Measurements from ENCODE around the gene PHF2. TPM values are rescaled to one million over a fixed set of nuclear protein-coding genes. Genes with fewer than 3 reads are reported as not detected.

The PHF2 gene
- total RNA-seq, 2 experiments from 2014 or later: 20.6 to 23.7 TPM

- POLR2A ChIA-PET: no interaction called here
- TF ChIP-seq EZH2phosphoT487 (IDR thresholded peaks at IDR 0.05; ENCODE audit: borderline replicate concordance, low read depth, low read length) (no peak), CTCF (conservative IDR thresholded peaks at IDR 0.05; ENCODE audit: low read length) (no peak)
- no TSS peak for BruUV-seq (replicated peaks)
- Histone ChIP-seq H3K79me2 (ENCODE audit: insufficient read depth, low read depth, low read length) (no peaks in the 10 kb centered on the region), H3K9me3 (ENCODE audit: low read length) (no peaks in the 10 kb centered on the region), H3K36me3 (ENCODE audit: insufficient read depth, low read length) (peaks cover 10% of the 10 kb centered on the region), H2AFZ (ENCODE audit: low read length) (no peak overlapping the region), H3K4me1 (ENCODE audit: insufficient read depth, low read length, poor library complexity, severe bottlenecking) (no peaks in the 10 kb centered on the region), H3K9me2 (ENCODE audit: insufficient read depth, low read length) (no peaks in the 10 kb centered on the region), H4K20me1 (ENCODE audit: insufficient read depth, low read length) (no peaks in the 10 kb centered on the region), H3K4me3 (ENCODE audit: low read depth, low read length, poor library complexity, severe bottlenecking) (no peak overlapping the region), H3K4me2 (ENCODE audit: low read length) (no peak overlapping the region), H3K27ac (ENCODE audit: low read depth, low read length, poor library complexity, severe bottlenecking) (no peak overlapping the region)
- CTCF ChIA-PET (ENCODE audit: unreplicated experiment): no interaction called here
- DNase-seq (ENCODE audit: low spot score): no peak
- intact Hi-C loops (cut with micrococcal nuclease; ENCODE audit: unreplicated experiment): no loop called here
Measured at GRCh38 chr9:93645149-93645889, 68.9 kb downstream of the PHF2 start.

DNA sequence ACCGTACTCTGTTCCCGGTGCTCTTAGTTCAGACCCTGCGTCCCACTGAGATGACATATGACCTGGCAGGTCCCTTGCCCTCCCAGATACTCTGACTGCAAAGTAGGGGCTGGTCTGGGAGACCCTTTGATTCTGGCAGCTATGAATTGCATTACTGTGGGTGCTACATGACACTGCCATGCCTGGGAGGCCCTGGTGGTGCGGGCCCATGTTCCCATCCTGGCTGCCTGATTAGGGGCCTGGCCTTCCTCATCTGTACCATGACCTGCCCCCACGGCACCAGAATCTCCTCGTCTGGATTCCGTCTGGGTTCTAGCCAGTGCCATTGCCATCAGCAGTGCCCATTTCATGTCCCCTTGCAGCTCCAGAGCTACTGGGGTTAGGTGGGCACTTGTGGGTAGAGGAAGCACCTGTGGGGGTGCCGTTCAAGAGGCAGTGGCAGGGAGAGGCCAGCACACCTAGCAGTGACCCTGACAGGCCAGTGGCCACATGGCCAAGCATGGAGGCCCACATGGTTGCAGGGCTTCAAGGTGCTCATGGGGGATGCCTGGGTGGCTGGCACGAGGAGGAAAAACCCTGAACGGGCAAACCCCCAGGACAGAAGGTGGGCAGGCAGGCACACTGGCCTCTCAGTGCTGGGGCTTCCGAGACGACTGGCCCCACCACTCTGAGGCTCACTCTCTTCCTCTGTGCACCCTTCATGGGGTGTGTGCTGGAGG lies 69.7 kb downstream of the PHF2 start:
- no peak for TF ChIP-seq CTCF (conservative IDR thresholded peaks at IDR 0.05; ENCODE audit: low read length)
- no peak for TF ChIP-seq EZH2phosphoT487 (IDR thresholded peaks at IDR 0.05; ENCODE audit: borderline replicate concordance, low read depth, low read length)
- H3K27ac ChIP-seq (ENCODE audit: low read depth, low read length, poor library complexity, severe bottlenecking): no peak overlapping the region
- no peaks in the 10 kb centered on the region for H3K79me2 ChIP-seq (ENCODE audit: insufficient read depth, low read depth, low read length)
- intact Hi-C loops (cut with micrococcal nuclease; ENCODE audit: unreplicated experiment): no loop called here
- no peaks in the 10 kb centered on the region for H3K4me1 ChIP-seq (ENCODE audit: insufficient read depth, low read length, poor library complexity, severe bottlenecking)
- ChIA-PET POLR2A (no interaction called here), CTCF (ENCODE audit: unreplicated experiment) (no interaction called here)
- peaks cover 10% of the 10 kb centered on the region for H3K36me3 ChIP-seq (ENCODE audit: insufficient read depth, low read length)
- no peaks in the 10 kb centered on the region for H3K9me3 ChIP-seq (ENCODE audit: low read length)
- no peak for DNase-seq (ENCODE audit: low spot score)
- no TSS peak for BruUV-seq (replicated peaks)
- H2AFZ ChIP-seq (ENCODE audit: low read length): no peak overlapping the region
- no peaks in the 10 kb centered on the region for H4K20me1 ChIP-seq (ENCODE audit: insufficient read depth, low read length)
- H3K4me2 ChIP-seq (ENCODE audit: low read length): no peak overlapping the region
- no peak overlapping the region for H3K4me3 ChIP-seq (ENCODE audit: low read depth, low read length, poor library complexity, severe bottlenecking)
- H3K9me2 ChIP-seq (ENCODE audit: insufficient read depth, low read length): no peaks in the 10 kb centered on the region

GRCh38 chr9:93646640-93647178 lies 70.3 kb downstream of the PHF2 start:
- no peaks in the 10 kb centered on the region for H4K20me1 ChIP-seq (ENCODE audit: insufficient read depth, low read length)
- POLR2A ChIA-PET: no interaction called here
- H3K4me3 ChIP-seq (ENCODE audit: low read depth, low read length, poor library complexity, severe bottlenecking): no peak overlapping the region
- no peaks in the 10 kb centered on the region for H3K9me3 ChIP-seq (ENCODE audit: low read length)
- DNase-seq (ENCODE audit: low spot score): no peak
- intact Hi-C loops (cut with micrococcal nuclease; ENCODE audit: unreplicated experiment): no loop called here
- H3K27ac ChIP-seq (ENCODE audit: low read depth, low read length, poor library complexity, severe bottlenecking): no peak overlapping the region
- CTCF ChIA-PET (ENCODE audit: unreplicated experiment): no interaction called here
- H3K4me1 ChIP-seq (ENCODE audit: insufficient read depth, low read length, poor library complexity, severe bottlenecking): no peaks in the 10 kb centered on the region
- no peak overlapping the region for H2AFZ ChIP-seq (ENCODE audit: low read length)
- TF ChIP-seq CTCF (conservative IDR thresholded peaks at IDR 0.05; ENCODE audit: low read length) (no peak), EZH2phosphoT487 (IDR thresholded peaks at IDR 0.05; ENCODE audit: borderline replicate concordance, low read depth, low read length) (no peak)
- H3K79me2 ChIP-seq (ENCODE audit: insufficient read depth, low read depth, low read length): no peaks in the 10 kb centered on the region
- no peak overlapping the region for H3K4me2 ChIP-seq (ENCODE audit: low read length)
- no peaks in the 10 kb centered on the region for H3K9me2 ChIP-seq (ENCODE audit: insufficient read depth, low read length)
- peaks cover 10% of the 10 kb centered on the region for H3K36me3 ChIP-seq (ENCODE audit: insufficient read depth, low read length)
- BruUV-seq (replicated peaks): no TSS peak
